HL-60 (cell line): Measurements from ENCODE around the gene AFAP1L2.

ENCODE experiments used
- CTCF ChIP-seq: IDR thresholded peaks from one replicate; pipeline ENCODE4 v1.5.1; 2011; ENCODE audit warnings: low read length, control low read depth, inconsistent platforms; ENCODE audit not compliant: insufficient read depth
- REST ChIP-seq: IDR thresholded peaks from 2 replicates; pipeline ENCODE4 v1.6.1; 2012; ENCODE audit warnings: low read depth; ENCODE audit not compliant: insufficient replicate concordance

GRCh38 chr10:114274616-114275453, 129.5 kb downstream of the AFAP1L2 start:
- TF ChIP-seq CTCF (no peak), REST (no peak)
